SK-N-SH treated with all-trans-retinoic acid at 6 μM for 48 hours (cell line): ENCODE results near the gene FHIT.

Experiments
- BACH2 ChIP-seq: fragments of 250-450 bp; sonication (Bioruptor Pico); IDR thresholded peaks from 2 replicates; pipeline ENCODE4 v1.9.0; 2021; ENCODE audit warnings: mild to moderate bottlenecking, borderline replicate concordance
- ESRRG ChIP-seq: fragments of 250-450 bp; sonication (Bioruptor Pico); IDR thresholded peaks from 2 replicates; pipeline ENCODE4 v1.6.1; 2021; ENCODE audit warnings: mild to moderate bottlenecking
- GLIS3 ChIP-seq: fragments of 250-450 bp; sonication (Bioruptor Pico); IDR thresholded peaks from 2 replicates; pipeline ENCODE4 v1.5.0; 2020; ENCODE audit warnings: mild to moderate bottlenecking, moderate library complexity
- ISL1 ChIP-seq: fragments of 250-450 bp; sonication (Bioruptor Pico); IDR thresholded peaks from 2 replicates; pipeline ENCODE4 v2.1.2; 2022; ENCODE audit warnings: mild to moderate bottlenecking, moderate library complexity
- OSR1 ChIP-seq: fragments of 250-450 bp; sonication (Bioruptor Pico); IDR thresholded peaks from 2 replicates; pipeline ENCODE4 v1.8.0; 2022; ENCODE audit warnings: moderate library complexity, mild to moderate bottlenecking, inconsistent platforms
- PATZ1 ChIP-seq: fragments of 250-450 bp; sonication (Bioruptor Pico); IDR thresholded peaks from 2 replicates; pipeline ENCODE4 v1.8.0; 2020; ENCODE audit warnings: mild to moderate bottlenecking, moderate library complexity, borderline replicate concordance
- POU6F1 ChIP-seq: fragments of 250-450 bp; sonication (Bioruptor Pico); IDR thresholded peaks from 2 replicates; pipeline ENCODE4 v1.8.0; 2021; ENCODE audit warnings: low read depth, mild to moderate bottlenecking, moderate library complexity, borderline replicate concordance
- PPARA ChIP-seq: fragments of 250-450 bp; sonication (Bioruptor Pico); IDR thresholded peaks from 2 replicates; pipeline ENCODE4 v1.5.0; 2020; ENCODE audit warnings: mild to moderate bottlenecking, borderline replicate concordance
- RARB ChIP-seq: fragments of 250-450 bp; sonication (Bioruptor Pico); IDR thresholded peaks from 2 replicates; pipeline ENCODE4 v1.8.0; 2021; ENCODE audit warnings: mild to moderate bottlenecking, moderate library complexity
- TSHZ2 ChIP-seq: fragments of 250-450 bp; sonication (Bioruptor Pico); IDR thresholded peaks from 2 replicates; pipeline ENCODE4 v1.5.0; 2020; ENCODE audit warnings: mild to moderate bottlenecking, moderate library complexity
- ZC3H10 ChIP-seq: fragments of 250-450 bp; sonication (Bioruptor Pico); IDR thresholded peaks from 2 replicates; pipeline ENCODE4 v1.5.1; 2021; ENCODE audit warnings: mild to moderate bottlenecking, moderate library complexity
- ZFP30 ChIP-seq: fragments of 450-650 bp; formaldehyde crosslinking; IDR thresholded peaks from 2 replicates; pipeline ENCODE4 v1.5.0; 2022; ENCODE audit warnings: mild to moderate bottlenecking, moderate library complexity
- ZNF565 ChIP-seq: fragments of 450-650 bp; formaldehyde crosslinking; conservative IDR thresholded peaks from 2 replicates; pipeline ENCODE4 v1.5.0; 2020; ENCODE audit warnings: low read depth, mild to moderate bottlenecking, moderate library complexity
- ZNF70 ChIP-seq: fragments of 450-650 bp; formaldehyde crosslinking; IDR thresholded peaks from 2 replicates; pipeline ENCODE4 v1.5.0; 2020; ENCODE audit warnings: mild to moderate bottlenecking, moderate library complexity

- no peak for TF ChIP-seq ZFP30 (CRISPR knock-in tag)
- TF ChIP-seq GLIS3 (CRISPR knock-in tag), result no peak
- no peak for TF ChIP-seq BACH2 (CRISPR knock-in tag)
- no peak for TF ChIP-seq ZNF70 (CRISPR knock-in tag)
- no peak for TF ChIP-seq ZC3H10
- TF ChIP-seq OSR1 (CRISPR knock-in tag), result no peak
- no peak for TF ChIP-seq ZNF565
- no peak for TF ChIP-seq TSHZ2
- no peak for TF ChIP-seq PPARA
- TF ChIP-seq PATZ1 (CRISPR knock-in tag), result no peak
- no peak for TF ChIP-seq RARB (CRISPR knock-in tag)
- no peak for TF ChIP-seq ESRRG (CRISPR knock-in tag)
- TF ChIP-seq POU6F1 (CRISPR knock-in tag), result no peak
- no peak for TF ChIP-seq ISL1
Measured at GRCh38 chr3:61158216-61158615, 93.0 kb downstream of the FHIT start.
